ENCODE measurements around the gene PDPN.

PDPN gene

DNA sequence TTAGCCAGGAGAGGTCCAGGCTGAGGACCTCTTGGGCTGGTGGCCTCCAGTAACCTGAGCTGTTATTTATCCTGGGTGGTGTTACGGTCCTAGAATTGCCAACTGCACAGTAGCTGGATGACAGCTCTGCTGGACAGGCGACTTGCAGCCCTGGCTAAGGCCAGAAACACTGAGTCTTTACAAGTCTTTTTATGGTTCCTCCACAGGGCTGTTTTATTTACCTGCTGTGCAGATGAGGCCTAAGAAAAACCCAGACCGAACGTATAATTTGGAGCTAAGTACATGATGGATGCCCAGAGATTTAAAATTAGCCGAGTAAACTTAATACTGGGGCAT lies 39.4 kb upstream of the PDPN start:
- Histone ChIP-seq H3K36me3 (ENCODE audit: control insufficient read depth in 2 of 2, insufficient read depth in 1 of 2, low read length in 2 of 2) (no peaks in the 10 kb centered on the region), H3K4me3 (ENCODE audit: low read depth, low read length) (no peak overlapping the region), H3K4me1 (ENCODE audit: control insufficient read depth, insufficient read depth, low read length) (no peaks in the 10 kb centered on the region), H3K27ac (ENCODE audit: extremely low read depth, low read depth, low read length) (no peak overlapping the region), H3K9me3 (ENCODE audit: control insufficient read depth, insufficient read depth, low read depth, low read length) (no peaks in the 10 kb centered on the region)
- POLR2A ChIA-PET = interaction anchor here (0.6 kb wide), 1 partner anchor 20 kb away, joined by 3 read pairs; no protein-coding TSS in a partner anchor
- peak; percentile 1; the same call in 1 of the 2 replicates for TF ChIP-seq CTCF (tag by site-specific recombination; IDR thresholded peaks at IDR 0.05)
- TF ChIP-seq ELK4 (IDR thresholded peaks at IDR 0.05; ENCODE audit: borderline replicate concordance, low read depth, low read length) = no peak
- no peak for TF ChIP-seq PRDM1 (tag by site-specific recombination; IDR thresholded peaks at IDR 0.05)
- peak; percentile 30; the same call in 1 of the 2 replicates for TF ChIP-seq ZNF335 (tag by site-specific recombination; conservative IDR thresholded peaks at IDR 0.05)
- TF ChIP-seq ZNF146 (tag by site-specific recombination; IDR thresholded peaks at IDR 0.05) = no peak
- TF ChIP-seq GLIS1 (tag by site-specific recombination; IDR thresholded peaks at IDR 0.05) = peak; percentile 33; the same call in 1 of the 2 replicates
- no peak for TF ChIP-seq REST (tag by site-specific recombination; IDR thresholded peaks at IDR 0.05)
- CTCF ChIA-PET = interaction anchor here (0.7 to 1.2 kb wide), 3 partner anchors 14 to 33 kb away, joined by 3 to 4 read pairs (median 3); partner anchors contain the start of gene LRRC38

- H3K36me3 ChIP-seq (ENCODE audit: control insufficient read depth in 2 of 2, insufficient read depth in 1 of 2, low read length in 2 of 2) = no peaks in the 10 kb centered on the region
- no peak overlapping the region for H3K4me3 ChIP-seq (ENCODE audit: low read depth, low read length)
- H3K27ac ChIP-seq (ENCODE audit: extremely low read depth, low read depth, low read length) = no peak overlapping the region
- no peak for TF ChIP-seq ZNF704 (tag by site-specific recombination; IDR thresholded peaks at IDR 0.05)
- TF ChIP-seq ZNF138 (tag by site-specific recombination; IDR thresholded peaks at IDR 0.05; ENCODE audit: borderline replicate concordance) = no peak
- TF ChIP-seq ZNF184 (tag by site-specific recombination; IDR thresholded peaks at IDR 0.05) = no peak
- no peak for TF ChIP-seq ZNF785 (tag by site-specific recombination; IDR thresholded peaks at IDR 0.05)
- no peak for TF ChIP-seq ZNF621 (tag by site-specific recombination; IDR thresholded peaks at IDR 0.05)
- no peak for TF ChIP-seq GLI2 (tag by site-specific recombination; IDR thresholded peaks at IDR 0.05; ENCODE audit: borderline replicate concordance, low read depth)
- no peak for TF ChIP-seq SETDB1 (IDR thresholded peaks at IDR 0.05; ENCODE audit: insufficient read length, low read length)
- no peak for TF ChIP-seq ZNF76 (tag by site-specific recombination; IDR thresholded peaks at IDR 0.05; ENCODE audit: borderline replicate concordance, low read depth)
- TF ChIP-seq ZNF549 (tag by site-specific recombination; IDR thresholded peaks at IDR 0.05) = no peak
- TF ChIP-seq SP3 (tag by site-specific recombination; IDR thresholded peaks at IDR 0.05) = no peak
- no peak for TF ChIP-seq ZNF311 (tag by site-specific recombination; IDR thresholded peaks at IDR 0.05; ENCODE audit: borderline replicate concordance)
- TF ChIP-seq OVOL3 (tag by site-specific recombination; IDR thresholded peaks at IDR 0.05) = no peak
- no peak for TF ChIP-seq ZNF518A (tag by site-specific recombination; conservative IDR thresholded peaks at IDR 0.05; ENCODE audit: low read depth)
- no peak for TF ChIP-seq ZNF701 (tag by site-specific recombination; IDR thresholded peaks at IDR 0.05)
- TF ChIP-seq MYNN (tag by site-specific recombination; IDR thresholded peaks at IDR 0.05; ENCODE audit: borderline replicate concordance) = no peak
- no peak for TF ChIP-seq MEIS1 (CRISPR knock-in tag; IDR thresholded peaks at IDR 0.05; ENCODE audit: borderline replicate concordance)
- ChIA-PET POLR2A (no interaction called here), CTCF (no interaction called here)
- H3K4me1 ChIP-seq (ENCODE audit: control insufficient read depth, insufficient read depth, low read length) = 0 out of 2 replicates have a peak, but pooled peaks cover 2% of the 10 kb centered on the region
- no peaks in the 10 kb centered on the region for H3K9me3 ChIP-seq (ENCODE audit: control insufficient read depth, insufficient read depth, low read depth, low read length)
Observed at GRCh38 chr1:13546791-13547190, 36.8 kb upstream of the PDPN start.

Data from HEK293 (cell line).